SH-SY5Y (cell line): Measurements from ENCODE around the gene LINC01488.

Experiments used
- GATA2 ChIP-seq: IDR thresholded peaks from 2 replicates; pipeline ENCODE4 v1.6.1; 2011; ENCODE audit warnings: mild to moderate bottlenecking, low read depth, low read length
- GATA3 ChIP-seq: IDR thresholded peaks from 2 replicates; pipeline ENCODE4 v1.6.1; 2011; ENCODE audit warnings: low read depth, mild to moderate bottlenecking, low read length, moderate library complexity

- TF ChIP-seq GATA2 (peak; percentile 58), GATA3 (no peak)
These were observed 32.0 kb upstream of the LINC01488 start for GRCh38 chr11:69449320-69450063.
